RWPE2 (cell line): ENCODE measurements around the gene KSR2.

ENCODE experiments used
- ATAC-seq: fragments of 200-7000 bp; cut with Tn5 transposase; 3 replicates; pipeline ENCODE4 v1.9.1; 2021; ENCODE audit warnings: low read depth
- DNase-seq: peaks from one replicate; pipeline ENCODE4 v3.0.0-alpha.2; 2020; ENCODE audit warnings: low spot score
- H3K27ac ChIP-seq: fragments of 450-650 bp; 2 replicates; pipeline ENCODE4 v1.5.1; 2017; ENCODE audit warnings: mild to moderate bottlenecking; ENCODE audit not compliant: poor library complexity, severe bottlenecking
- H3K27me3 ChIP-seq: fragments of 250-450 bp; sonication (Bioruptor Pico); 2 replicates; pipeline ENCODE4 v1.5.1; 2021; ENCODE audit warnings: mild to moderate bottlenecking, moderate library complexity; ENCODE audit not compliant: insufficient read depth, poor library complexity, severe bottlenecking
- H3K36me3 ChIP-seq: fragments of 250-450 bp; sonication (Bioruptor Pico); 2 replicates; pipeline ENCODE4 v1.5.1; 2020; ENCODE audit warnings: low read depth, mild to moderate bottlenecking, moderate library complexity
- H3K4me1 ChIP-seq: fragments of 250-450 bp; sonication (Bioruptor Pico); 2 replicates; pipeline ENCODE4 v1.5.1; 2021; ENCODE audit warnings: mild to moderate bottlenecking, moderate library complexity; ENCODE audit not compliant: insufficient read depth, poor library complexity, severe bottlenecking
- H3K4me3 ChIP-seq: fragments of 250-450 bp; sonication (Bioruptor Pico); 2 replicates; pipeline ENCODE4 v1.5.1; 2021; ENCODE audit warnings: mild to moderate bottlenecking, moderate library complexity; ENCODE audit not compliant: severe bottlenecking
- H3K9me3 ChIP-seq: fragments of 250-450 bp; sonication (Bioruptor Pico); 2 replicates; pipeline ENCODE4 v1.5.1; 2021; ENCODE audit warnings: mild to moderate bottlenecking, moderate library complexity; ENCODE audit not compliant: severe bottlenecking
- CTCF ChIP-seq: fragments of 450-650 bp; IDR thresholded peaks from one replicate; pipeline ENCODE4 v1.5.1; 2017; ENCODE audit warnings: mild to moderate bottlenecking, moderate library complexity; ENCODE audit not compliant: poor library complexity, severe bottlenecking

Gene KSR2

GRCh38 chr12:117832459-117833457 is 136.0 kb downstream of the KSR2 start:
- no peak for TF ChIP-seq CTCF
- ATAC-seq (peak; percentile 93), DNase-seq (no peak)
- H3K4me1 ChIP-seq: no peaks in the 10 kb centered on the region
- H3K36me3 ChIP-seq: no peaks in the 10 kb centered on the region
- H3K27me3 ChIP-seq: no peaks in the 10 kb centered on the region
- H3K27ac ChIP-seq: peak overlapping the region; percentile 37
- H3K4me3 ChIP-seq: no peak overlapping the region
- H3K9me3 ChIP-seq: peaks cover 5% of the 10 kb centered on the region

DNA sequence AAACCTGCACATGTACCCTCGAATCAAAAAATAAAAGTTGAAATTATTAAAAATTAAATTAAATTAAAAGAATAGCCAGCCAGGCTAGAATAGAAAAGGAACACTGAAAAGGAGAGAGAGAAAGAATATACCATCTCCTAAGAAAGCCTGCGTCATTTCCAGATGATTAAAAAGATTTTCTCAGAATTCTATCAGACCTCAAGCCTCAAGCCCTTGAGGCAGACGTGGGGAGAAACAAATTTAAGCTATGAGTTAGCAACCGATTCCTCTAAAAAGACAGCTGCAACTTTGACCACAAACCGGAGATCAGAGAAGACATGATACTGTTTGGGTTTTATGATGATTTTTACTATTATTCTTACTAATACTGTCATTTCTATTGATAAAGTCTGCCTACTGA is 138.3 kb downstream of the KSR2 start:
- H3K4me1 ChIP-seq: no peaks in the 10 kb centered on the region
- no peak for TF ChIP-seq CTCF

DNA sequence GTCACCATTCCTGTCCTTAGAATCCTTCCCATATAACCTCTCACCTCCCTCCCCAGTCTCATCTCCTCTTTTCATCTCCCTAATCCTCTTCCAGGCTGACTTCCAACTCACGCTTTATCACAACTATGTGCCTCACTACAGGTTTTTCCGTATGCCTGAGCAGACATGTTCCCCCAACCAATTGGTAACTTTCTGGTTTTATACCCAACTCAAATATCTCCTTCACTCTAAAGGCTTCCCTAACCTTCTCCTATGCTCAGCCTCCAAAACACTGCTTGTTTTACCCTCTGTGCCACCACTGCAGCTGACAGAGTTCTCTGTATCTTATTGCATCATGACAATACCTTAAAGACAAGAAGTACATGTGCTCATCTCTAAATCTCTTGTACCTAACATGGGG is 139.7 kb downstream of the KSR2 start:
- H3K9me3 ChIP-seq: peaks cover 5% of the 10 kb centered on the region
- H3K27me3 ChIP-seq: no peaks in the 10 kb centered on the region
- no peaks in the 10 kb centered on the region for H3K36me3 ChIP-seq
- no peak for ATAC-seq
- H3K4me3 ChIP-seq: no peak overlapping the region
- no peak overlapping the region for H3K27ac ChIP-seq
- no peak for TF ChIP-seq CTCF
- no peak for DNase-seq
- H3K4me1 ChIP-seq: no peaks in the 10 kb centered on the region

More for the DNA sequence above, 138.3 kb downstream of the KSR2 start:
- Histone ChIP-seq H3K36me3 (no peaks in the 10 kb centered on the region), H3K27me3 (no peaks in the 10 kb centered on the region), H3K4me3 (no peak overlapping the region), H3K9me3 (peaks cover 5% of the 10 kb centered on the region), H3K27ac (no peak overlapping the region)
- no peak for ATAC-seq
- no peak for DNase-seq

DNA sequence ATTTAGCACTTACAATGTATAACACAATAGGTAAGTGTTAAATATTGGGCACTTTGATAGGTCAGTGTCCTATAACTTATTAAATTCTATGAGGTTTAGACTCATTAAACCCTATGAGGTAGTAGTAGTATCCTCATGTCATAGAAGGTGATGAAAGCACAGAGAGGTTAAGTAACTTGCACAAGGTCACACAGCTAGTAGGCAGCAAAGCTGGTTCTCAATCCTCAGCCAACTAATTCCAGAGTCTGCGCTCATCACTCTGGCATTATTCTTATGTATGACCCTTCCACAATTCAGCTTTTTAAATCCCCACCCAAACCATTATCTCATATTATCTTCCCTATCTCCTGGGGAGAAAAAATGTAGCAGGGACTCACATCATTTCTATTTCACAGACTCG is 141.1 kb downstream of the KSR2 start:
- Histone ChIP-seq H3K27ac (no peak overlapping the region), H3K4me1 (no peaks in the 10 kb centered on the region)

More for the DNA sequence above, 141.1 kb downstream of the KSR2 start:
- no peak for TF ChIP-seq CTCF
- H3K9me3 ChIP-seq: peaks cover 5% of the 10 kb centered on the region
- DNase-seq (no peak), ATAC-seq (no peak)
- no peaks in the 10 kb centered on the region for H3K36me3 ChIP-seq
- H3K4me3 ChIP-seq: no peak overlapping the region
- H3K27me3 ChIP-seq: no peaks in the 10 kb centered on the region
